ENCODE data around the gene ZNF593OS. TPM values are rescaled to one million over a fixed set of nuclear protein-coding genes. Genes with fewer than 3 reads are reported as not detected.

ZNF593OS gene
- total RNA-seq, 3 donors from 2014 or later: not detected

- peaks cover 30% of the 10 kb centered on the region for H3K4me1 Mint-ChIP-seq (ENCODE audit: low read depth)
- no peak for DNase-seq
- peaks cover 20% of the 10 kb centered on the region for H3K36me3 Mint-ChIP-seq (ENCODE audit: insufficient read depth)
Measured at GRCh38 chr1:26119892-26120608, 51.6 kb downstream of the ZNF593OS start.

More at GRCh38 chr1:26119892-26120608, 51.6 kb downstream of the ZNF593OS start:
- Mint-ChIP-seq H3K9me3 (no peaks in the 10 kb centered on the region), H3K27me3 (ENCODE audit: low read depth) (no peaks in the 10 kb centered on the region), H3K4me3 (no peak overlapping the region)
- no peak for ATAC-seq

Other genes starting within 250 kb of the ZNF593OS start
- 10 to 100 TPM in 1 of 3 donors, 1 to 10 TPM in 2; 7.1 to 10.4 (median 8.3) TPM for gene PAFAH2, start 173.8 kb downstream of the ZNF593OS start, total RNA-seq
- gene EXTL1, start 150.1 kb downstream of the ZNF593OS start, total RNA-seq: not detected
- gene SLC30A2, start 125.7 kb downstream of the ZNF593OS start, total RNA-seq: not detected
- not detected for gene TRIM63, start 104.2 kb downstream of the ZNF593OS start, total RNA-seq
- 10 to 100 TPM in 2 of 3 donors, 1 to 10 TPM in 1; 9.6 to 13.5 (median 12.2) TPM for gene PDIK1L, start 60.0 kb downstream of the ZNF593OS start, total RNA-seq
- not detected for gene FAM110D, start 12.8 kb downstream of the ZNF593OS start, total RNA-seq
- not detected for gene C1orf232, start 2.9 kb downstream of the ZNF593OS start, total RNA-seq
- 100 to 1,000 TPM; 121 to 151 (median 139) TPM for gene ZNF593, start 1.9 kb downstream of the ZNF593OS start, total RNA-seq
- gene CNKSR1, start 5.7 kb upstream of the ZNF593OS start, total RNA-seq: 1 to 10 TPM; 4.3 to 6.1 (median 5.1) TPM
- not detected for gene CATSPER4, start 18.8 kb upstream of the ZNF593OS start, total RNA-seq
- gene CEP85, start 62.4 kb upstream of the ZNF593OS start, total RNA-seq: 10 to 100 TPM; 25.5 to 28.7 (median 25.7) TPM
- gene SH3BGRL3, start 108.3 kb upstream of the ZNF593OS start, total RNA-seq: 100 to 1,000 TPM; 324 to 352 (median 326) TPM
- 10 to 100 TPM; 17.4 to 21.1 (median 19.9) TPM for gene UBXN11, start 134.8 kb upstream of the ZNF593OS start, total RNA-seq
- gene CD52, start 146.1 kb upstream of the ZNF593OS start, total RNA-seq: 10 to 100 TPM; 82.3 to 99.4 (median 93.8) TPM
- gene CRYBG2, start 182.3 kb upstream of the ZNF593OS start, total RNA-seq: under 1 TPM; 0.16 to 0.45 (median 0.30) TPM
- gene ZNF683, start 200.9 kb upstream of the ZNF593OS start, total RNA-seq: under 1 TPM; 0.11 to 0.30 (median 0.13) TPM
- under 1 TPM; 0.37 to 0.57 (median 0.46) TPM for gene LIN28A, start 239.0 kb upstream of the ZNF593OS start, total RNA-seq

Measured in activated T-cell treated with anti-CD3 and anti-CD28 coated beads, Interleukin-2, amount 50 U/mL, for 4 hours (primary cell).